Erythroblast (primary cell): ENCODE results near the gene ERBB2.

Experiments used
- GATA1 ChIP-seq: IDR thresholded peaks from 2 replicates; pipeline ENCODE4 v1.6.1; 2011; ENCODE audit warnings: low read depth, mild to moderate bottlenecking, control low read depth, low read length, moderate library complexity
- POLR2A ChIP-seq: IDR thresholded peaks from 2 replicates; pipeline ENCODE4 v1.6.1; 2011; ENCODE audit warnings: mild to moderate bottlenecking, low read length

- no peak for TF ChIP-seq POLR2A
- no peak for TF ChIP-seq GATA1
Observed at GRCh38 chr17:39738568-39738901, 38.7 kb downstream of the ERBB2 start.
